GM19455 (cell line): ENCODE measurements around the gene GGT7.

Source experiments
- ATAC-seq: cut with Tn5 transposase; IDR thresholded peaks from one replicate; pipeline ENCODE4 v1.9.1; 2021; ENCODE audit not compliant: unreplicated experiment

The GGT7 gene

DNA sequence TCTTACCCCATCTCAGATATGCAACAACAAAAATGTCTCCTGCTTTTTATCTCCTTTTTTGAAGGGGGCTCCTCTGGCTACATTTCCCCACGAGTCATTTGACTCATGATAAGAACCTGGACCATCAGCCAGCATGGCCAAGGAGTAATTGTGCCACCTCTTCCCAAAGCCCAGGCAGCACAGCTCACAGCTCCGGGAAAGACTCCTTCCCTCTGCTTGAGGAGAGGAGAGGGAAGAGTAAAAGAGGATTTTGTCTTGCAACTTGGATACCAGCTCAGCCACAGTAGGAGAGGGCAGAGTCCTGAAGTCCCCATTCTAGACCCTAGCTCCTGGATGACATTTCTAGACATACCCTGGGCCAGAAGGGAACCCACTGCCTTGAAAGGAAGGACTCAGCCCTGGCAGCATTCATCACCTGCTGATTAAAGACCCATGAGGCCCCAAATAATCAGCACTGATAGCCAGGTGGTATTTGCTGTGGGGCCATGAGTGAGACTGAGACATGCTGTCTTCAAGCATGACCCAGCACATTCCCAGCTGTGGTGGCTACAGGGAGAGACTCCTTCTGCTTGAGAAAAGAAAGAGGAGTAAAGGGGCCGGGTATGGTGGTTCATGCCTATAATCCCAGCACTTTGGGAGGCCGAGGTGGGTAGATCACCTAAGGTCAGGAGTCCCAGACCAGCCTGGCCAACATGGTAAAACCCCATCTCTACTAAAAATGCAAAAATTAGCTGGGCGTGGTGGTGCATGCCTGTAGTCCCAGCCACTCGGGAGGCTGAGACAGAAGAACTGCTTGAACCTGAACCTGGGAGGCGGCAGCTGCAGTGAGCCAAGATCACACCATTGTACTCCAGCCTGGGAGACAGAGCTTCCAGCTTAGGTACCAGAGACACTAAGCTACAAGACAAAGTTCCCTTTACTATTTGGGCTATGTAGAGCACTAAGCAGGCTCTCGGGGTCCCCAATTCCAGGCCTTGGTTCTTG, 75.4 kb downstream of the GGT7 start:
- ATAC-seq, result no peak
